ENCODE results near the gene BCLAF1. TPM values are rescaled to one million over a fixed set of nuclear protein-coding genes. Genes with fewer than 3 reads are reported as not detected.

Gene BCLAF1
- total RNA-seq, 1 donor, result 558 TPM

DNA sequence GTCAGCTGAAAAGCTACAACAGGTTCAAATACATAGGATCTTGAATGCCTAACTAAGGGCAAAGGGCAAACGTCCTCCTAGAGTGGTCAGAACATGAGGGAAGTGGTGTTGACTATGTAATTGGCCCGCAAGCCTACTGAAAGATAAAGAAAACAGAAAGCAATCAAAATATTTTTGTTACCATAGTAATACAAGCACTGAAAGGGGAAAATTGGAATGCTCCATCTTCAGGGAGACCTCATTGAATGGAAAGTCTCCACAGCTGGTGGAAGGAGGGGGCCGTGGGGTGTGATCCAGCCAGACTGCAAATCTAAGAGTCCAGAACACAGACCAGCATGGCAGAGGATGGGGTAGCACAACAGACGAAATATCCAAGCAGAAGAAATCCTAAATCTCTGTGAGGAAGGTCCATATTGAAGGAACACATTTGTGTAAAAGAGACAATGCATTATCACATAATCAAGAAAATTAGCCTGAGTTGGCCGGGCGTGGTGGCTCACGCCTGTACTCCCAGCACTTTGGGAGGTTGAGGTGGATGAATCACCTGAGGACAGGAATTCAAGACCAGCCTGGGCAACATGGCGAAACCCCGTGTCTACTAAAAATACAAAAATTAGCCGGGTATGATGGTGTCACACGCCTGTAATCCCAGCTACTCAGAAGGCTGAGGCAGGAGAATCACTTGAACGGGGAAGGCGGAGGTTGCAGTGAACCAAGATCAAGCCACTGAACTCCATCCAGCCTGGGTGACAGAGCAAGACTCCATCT is 79.1 kb downstream of the BCLAF1 start:
- Histone ChIP-seq H3K4me1 (ENCODE audit: insufficient read depth, low read length) (peaks cover 4% of the 10 kb centered on the region), H3K4me3 (ENCODE audit: low read length) (no peak overlapping the region), H3K27me3 (ENCODE audit: insufficient read depth, low read length) (no peaks in the 10 kb centered on the region), H3K9me3 (ENCODE audit: low read depth, low read length) (no peaks in the 10 kb centered on the region)

DNA sequence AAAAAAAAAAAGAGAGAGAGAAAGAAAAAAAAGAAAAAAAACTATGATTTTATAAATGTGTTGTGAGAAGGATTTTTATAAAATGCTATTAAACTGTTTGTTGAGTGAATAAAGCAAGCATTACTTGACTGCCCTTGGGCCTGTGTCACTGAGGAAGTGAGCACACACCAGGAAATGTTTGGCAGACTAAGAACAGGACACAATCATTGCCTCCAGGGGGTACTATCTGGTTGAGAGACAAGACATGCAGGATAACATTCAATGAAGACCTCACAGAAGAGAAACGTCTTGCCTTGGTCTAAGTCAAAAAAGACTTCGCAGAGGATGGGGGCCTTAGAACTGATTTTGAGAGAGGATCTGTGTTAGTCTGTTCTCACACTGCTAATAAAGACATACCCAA is 80.2 kb downstream of the BCLAF1 start:
- no peaks in the 10 kb centered on the region for H3K27me3 ChIP-seq (ENCODE audit: insufficient read depth, low read length)
- H3K4me1 ChIP-seq (ENCODE audit: insufficient read depth, low read length), result no peaks in the 10 kb centered on the region
- no peak overlapping the region for H3K4me3 ChIP-seq (ENCODE audit: low read length)
- no peaks in the 10 kb centered on the region for H3K9me3 ChIP-seq (ENCODE audit: low read depth, low read length)

DNA sequence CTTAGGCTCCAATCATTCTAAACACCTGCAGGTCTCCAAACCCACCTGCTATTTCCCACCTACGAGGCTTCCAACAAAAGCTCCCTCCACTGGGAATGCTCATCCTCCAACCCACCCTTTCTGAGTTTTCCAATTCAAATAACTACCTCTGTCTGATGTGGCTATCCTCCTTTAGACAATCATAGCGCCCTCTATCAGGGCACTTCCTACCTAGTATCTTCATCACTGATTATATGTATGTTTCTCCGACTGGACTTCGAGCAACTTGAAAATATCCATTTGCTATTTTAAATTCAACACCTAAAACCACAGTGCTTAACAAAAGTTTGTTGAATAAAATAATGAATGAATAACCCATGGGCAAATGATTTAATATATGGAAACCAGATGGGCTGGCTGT is 80.9 kb downstream of the BCLAF1 start:
- Histone ChIP-seq H3K4me3 (ENCODE audit: low read length) (no peak overlapping the region), H3K9me3 (ENCODE audit: low read depth, low read length) (no peaks in the 10 kb centered on the region), H3K4me1 (ENCODE audit: insufficient read depth, low read length) (no peaks in the 10 kb centered on the region), H3K27me3 (ENCODE audit: insufficient read depth, low read length) (no peaks in the 10 kb centered on the region)

Other genes starting within 250 kb of the BCLAF1 start
- gene MTFR2, start 39.5 kb downstream of the BCLAF1 start, total RNA-seq, result 3.9 TPM

Measured in mononuclear cell (primary cell).